ENCODE data around the gene RPL38. TPM values are rescaled to one million over a fixed set of nuclear protein-coding genes. Genes with fewer than 3 reads are reported as not detected.

RPL38 gene
- total and polyA plus RNA-seq, 2 experiments from 2014 or later = 286 to 5,312 TPM

GRCh38 chr17:74220219-74220618 is 16.7 kb downstream of the RPL38 start:
- TF ChIP-seq POLR2AphosphoS5 (IDR thresholded peaks at IDR 0.05; ENCODE audit: low read depth) (no peak), NANOG (IDR thresholded peaks at IDR 0.05; ENCODE audit: borderline replicate concordance) (no peak), ZNF114 (CRISPR knock-in tag; IDR thresholded peaks at IDR 0.05) (no peak), ZNF331 (CRISPR knock-in tag; IDR thresholded peaks at IDR 0.05; ENCODE audit: low read depth) (no peak)
- no peak overlapping the region for H3K27ac Mint-ChIP-seq
- Histone ChIP-seq H3K27ac (ENCODE audit: low read depth) (no peak overlapping the region), H3K27me3 (ENCODE audit: insufficient read depth) (no peaks in the 10 kb centered on the region), H2AFZ (no peak overlapping the region), H3K4me1 (ENCODE audit: insufficient read depth) (no peaks in the 10 kb centered on the region), H3K4me2 (no peak overlapping the region), H3K79me2 (replicated peaks; ENCODE audit: insufficient read depth) (no peaks in the 10 kb centered on the region), H3F3A (replicated peaks; ENCODE audit: low read depth) (no peaks in the 10 kb centered on the region), H3K4me3 (no peak overlapping the region), H3K36me3 (ENCODE audit: insufficient read depth) (no peaks in the 10 kb centered on the region), H3K9me2 (ENCODE audit: insufficient read depth) (no peaks in the 10 kb centered on the region), H4K20me1 (replicated peaks; ENCODE audit: insufficient read depth) (no peaks in the 10 kb centered on the region)
- DNase-seq (ENCODE audit: low spot score) = no peak
- no peaks in the 10 kb centered on the region for H3K4me1 Mint-ChIP-seq
- H3K4me3 Mint-ChIP-seq = no peak overlapping the region
- ATAC-seq = no peak
- no peaks in the 10 kb centered on the region; the same call in 2 of the 3 replicates for H3K9me3 Mint-ChIP-seq
- peaks cover 9% of the 10 kb centered on the region for H3K27me3 Mint-ChIP-seq (ENCODE audit: insufficient read depth, low read depth, poor library complexity)
- no peaks in the 10 kb centered on the region; the same call in 2 of the 3 replicates for H3K36me3 Mint-ChIP-seq (ENCODE audit: low read depth)

GRCh38 chr17:74220946-74221818 is 17.7 kb downstream of the RPL38 start:
- Histone ChIP-seq H3K4me1 (ENCODE audit: insufficient read depth) (no peaks in the 10 kb centered on the region), H3F3A (replicated peaks; ENCODE audit: low read depth) (no peaks in the 10 kb centered on the region), H3K4me3 (no peak overlapping the region), H3K9me2 (ENCODE audit: insufficient read depth) (no peaks in the 10 kb centered on the region), H3K27ac (ENCODE audit: low read depth) (no peak overlapping the region), H3K27me3 (ENCODE audit: insufficient read depth) (no peaks in the 10 kb centered on the region), H3K4me2 (no peak overlapping the region), H3K79me2 (replicated peaks; ENCODE audit: insufficient read depth) (no peaks in the 10 kb centered on the region), H4K20me1 (replicated peaks; ENCODE audit: insufficient read depth) (no peaks in the 10 kb centered on the region), H3K36me3 (ENCODE audit: insufficient read depth) (no peaks in the 10 kb centered on the region), H2AFZ (no peak overlapping the region)
- no peaks in the 10 kb centered on the region; the same call in 2 of the 3 replicates for H3K9me3 Mint-ChIP-seq
- H3K27ac Mint-ChIP-seq = no peak overlapping the region
- no peak overlapping the region for H3K4me3 Mint-ChIP-seq
- DNase-seq (ENCODE audit: low spot score) (no peak), ATAC-seq (no peak)
- H3K36me3 Mint-ChIP-seq (ENCODE audit: low read depth) = no peaks in the 10 kb centered on the region; the same call in 2 of the 3 replicates
- H3K4me1 Mint-ChIP-seq = peaks cover 5% of the 10 kb centered on the region; the same call in 1 of the 3 replicates
- peaks cover 13% of the 10 kb centered on the region for H3K27me3 Mint-ChIP-seq (ENCODE audit: insufficient read depth, low read depth, poor library complexity)
- TF ChIP-seq ETS1 (IDR thresholded peaks at IDR 0.05) (no peak), REST (IDR thresholded peaks at IDR 0.05; ENCODE audit: unreplicated experiment) (no peak), EZH2phosphoT487 (IDR thresholded peaks at IDR 0.05; ENCODE audit: unreplicated experiment) (no peak), EZH2 (IDR thresholded peaks at IDR 0.05; ENCODE audit: low read depth, unreplicated experiment) (no peak), STAT1 (IDR thresholded peaks at IDR 0.05; ENCODE audit: unreplicated experiment) (no peak), POLR2AphosphoS5 (IDR thresholded peaks at IDR 0.05; ENCODE audit: low read depth) (no peak), CTCF (conservative IDR thresholded peaks at IDR 0.05; ENCODE audit: low read depth in 2 of 2) (no peak), NANOG (IDR thresholded peaks at IDR 0.05; ENCODE audit: borderline replicate concordance) (no peak), JUNB (IDR thresholded peaks at IDR 0.05; ENCODE audit: unreplicated experiment) (no peak), ZNF331 (CRISPR knock-in tag; IDR thresholded peaks at IDR 0.05; ENCODE audit: low read depth) (no peak), ZNF114 (CRISPR knock-in tag; IDR thresholded peaks at IDR 0.05) (no peak), CREB1 (CRISPR knock-in tag; IDR thresholded peaks at IDR 0.05; ENCODE audit: low read depth) (no peak)

Data from GM23338 (cell line).